HG03558 (cell line): ENCODE measurements around the gene LRRC9.
"Not testable (repeated sequence)": the region's sequence is repeated elsewhere in the genome, so short reads cannot be mapped to it uniquely, and the experiment has no call there.

Source experiments
- ATAC-seq: cut with Tn5 transposase; IDR thresholded peaks from one replicate; pipeline ENCODE4 v1.9.1; 2021; ENCODE audit warnings: moderate number of reproducible peaks; ENCODE audit not compliant: unreplicated experiment; ENCODE audit errors: extremely low read depth

LRRC9 gene

GRCh38 chr14:60099855-60100254 lies 179.9 kb downstream of the LRRC9 start:
- not testable (repeated sequence) for ATAC-seq

GRCh38 chr14:60101786-60102185 lies 181.8 kb downstream of the LRRC9 start:
- no peak for ATAC-seq

GRCh38 chr14:60102389-60102788 lies 182.4 kb downstream of the LRRC9 start:
- no peak for ATAC-seq

GRCh38 chr14:60106339-60106738 lies 186.4 kb downstream of the LRRC9 start:
- ATAC-seq: no peak

GRCh38 chr14:60107477-60107876 lies 187.5 kb downstream of the LRRC9 start:
- ATAC-seq: no peak

- ATAC-seq: no peak
Observed at GRCh38 chr14:60111732-60112131, 191.8 kb downstream of the LRRC9 start.
